Islet of Langerhans (tissue), 1 donor: Measurements from ENCODE around the gene AGO1.

Experiments used
- FAIRE-seq: peaks from one replicate; lab custom pipeline; 2011; peaks lifted over from hg19 to GRCh38; lab: Jason Lieb, UNC

The AGO1 gene

DNA sequence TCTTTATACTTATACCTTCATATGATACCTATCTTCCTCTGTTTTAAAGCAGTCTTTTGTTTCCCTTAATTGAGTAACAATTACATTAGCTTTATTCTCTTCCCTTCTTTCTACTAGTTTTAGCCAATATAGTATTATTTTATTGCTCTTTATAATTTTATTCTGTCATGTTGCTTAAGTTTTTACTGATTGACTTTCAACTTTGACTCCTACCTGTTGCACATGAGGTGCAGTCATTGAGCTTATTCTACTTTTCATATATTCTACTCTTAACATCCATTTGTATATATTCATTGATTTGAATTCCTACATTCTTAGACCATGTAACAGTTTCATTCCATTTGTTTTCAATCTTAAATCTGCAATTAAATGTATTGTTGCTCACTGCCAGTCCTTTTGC, 97.1 kb downstream of the AGO1 start:
- FAIRE-seq = no peak
